Rectal smooth muscle tissue (tissue), 1 donor: ENCODE data around the gene REV3L.

Experiments used
- H3K27ac ChIP-seq: one replicate; pipeline ENCODE4 v1.7.0; 2013; ENCODE audit warnings: low read depth, low read length, inconsistent platforms
- H3K27me3 ChIP-seq: one replicate; pipeline ENCODE4 v1.7.0; 2013; ENCODE audit warnings: low read length; ENCODE audit not compliant: control insufficient read depth, insufficient read depth
- H3K36me3 ChIP-seq: one replicate; pipeline ENCODE4 v1.7.0; 2013; ENCODE audit warnings: low read length; ENCODE audit not compliant: control insufficient read depth, insufficient read depth
- H3K4me1 ChIP-seq: one replicate; pipeline ENCODE4 v1.7.0; 2013; ENCODE audit warnings: low read length; ENCODE audit not compliant: control insufficient read depth, insufficient read depth
- H3K4me3 ChIP-seq: one replicate; pipeline ENCODE4 v1.7.0; 2013; ENCODE audit warnings: low read length
- H3K9ac ChIP-seq: one replicate; pipeline ENCODE4 v1.7.0; 2013; ENCODE audit warnings: low read length

REV3L gene

DNA sequence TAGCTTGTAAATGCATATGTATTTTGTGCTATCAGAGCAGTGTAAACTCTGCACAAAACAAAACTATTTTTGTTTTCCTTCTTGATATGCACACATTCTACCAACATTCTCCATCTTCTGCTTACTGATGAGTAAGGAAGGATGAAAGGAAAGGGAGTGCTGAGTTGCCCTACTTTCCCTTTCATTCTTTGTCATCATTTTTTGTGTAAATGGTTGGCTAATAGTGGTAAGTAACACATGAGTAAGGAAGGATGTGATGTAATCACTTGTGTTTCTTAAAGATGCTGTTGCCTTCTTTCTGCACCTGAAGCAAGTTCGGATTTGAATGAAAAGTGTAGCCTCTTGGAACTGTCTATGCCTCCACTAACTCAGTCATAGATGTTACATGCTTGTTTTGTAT lies 4.6 kb upstream of the REV3L start:
- Histone ChIP-seq H3K36me3 (no peaks in the 10 kb centered on the region), H3K27me3 (no peaks in the 10 kb centered on the region), H3K27ac (no peak overlapping the region), H3K4me3 (no peak overlapping the region), H3K9ac (no peak overlapping the region), H3K4me1 (peaks cover 10% of the 10 kb centered on the region)

DNA sequence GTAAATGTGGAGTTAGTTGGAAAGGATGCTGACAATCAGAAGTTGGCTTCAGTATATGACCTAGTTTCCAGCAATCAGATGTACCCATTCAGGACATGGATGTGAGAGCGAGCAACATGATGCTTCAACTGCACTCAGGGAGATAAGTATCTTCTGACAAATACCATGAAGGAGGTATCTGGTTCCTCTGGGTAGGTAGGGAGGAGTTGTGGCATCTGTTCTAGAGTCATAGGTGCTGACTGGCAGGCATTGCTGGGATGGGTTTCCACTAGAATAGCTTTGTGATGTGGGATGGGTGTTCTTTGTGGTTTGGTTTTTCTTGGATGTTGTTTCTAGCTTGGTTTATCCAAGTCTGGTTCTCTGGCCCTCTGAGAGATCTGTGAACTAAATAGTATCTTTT lies 3.9 kb upstream of the REV3L start:
- Histone ChIP-seq H3K27ac (no peak overlapping the region), H3K4me3 (no peak overlapping the region), H3K9ac (no peak overlapping the region), H3K27me3 (no peaks in the 10 kb centered on the region), H3K4me1 (peaks cover 10% of the 10 kb centered on the region), H3K36me3 (no peaks in the 10 kb centered on the region)

DNA sequence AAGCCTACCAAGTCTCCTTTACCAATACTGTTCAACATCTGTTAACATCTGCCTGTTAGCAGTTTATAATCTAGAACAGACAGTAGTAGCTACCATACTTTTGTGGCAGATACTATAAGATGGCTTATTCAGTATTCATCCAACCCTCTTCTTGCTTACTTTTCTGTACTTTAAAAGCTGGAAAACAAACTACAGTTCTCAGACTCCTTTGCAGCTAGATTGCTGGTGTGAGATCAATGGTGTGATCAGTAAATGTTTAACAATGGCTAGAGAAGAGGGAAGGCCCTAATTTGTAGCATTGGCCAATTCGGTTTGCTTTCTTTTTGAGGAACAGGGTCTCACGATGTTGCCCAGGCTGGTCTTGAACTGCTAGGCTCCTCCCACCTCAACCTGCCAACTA lies 3.5 kb upstream of the REV3L start:
- peaks cover 10% of the 10 kb centered on the region for H3K4me1 ChIP-seq
- no peak overlapping the region for H3K9ac ChIP-seq
- no peaks in the 10 kb centered on the region for H3K27me3 ChIP-seq
- no peaks in the 10 kb centered on the region for H3K36me3 ChIP-seq
- no peak overlapping the region for H3K27ac ChIP-seq
- H3K4me3 ChIP-seq, result no peak overlapping the region

DNA sequence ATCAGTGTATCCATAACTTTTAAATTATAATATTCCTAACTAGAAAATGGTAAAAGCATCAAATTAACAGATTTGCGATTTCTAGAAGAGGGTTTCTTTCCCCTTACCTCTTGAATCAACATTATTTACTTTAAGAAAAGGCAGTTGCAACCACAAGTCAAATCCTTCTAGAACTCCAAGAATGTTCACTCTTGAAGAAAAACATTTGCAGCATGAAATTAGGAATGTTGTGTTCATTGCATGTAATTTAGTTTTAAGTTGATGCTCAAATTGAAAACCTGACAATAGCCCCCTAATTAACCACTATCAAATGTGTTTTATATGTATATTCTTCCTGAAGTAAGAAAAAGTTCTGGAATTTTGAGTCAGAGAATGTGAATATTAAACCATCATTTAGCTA lies 2.3 kb upstream of the REV3L start:
- no peak overlapping the region for H3K4me3 ChIP-seq
- no peaks in the 10 kb centered on the region for H3K36me3 ChIP-seq
- no peaks in the 10 kb centered on the region for H3K27me3 ChIP-seq
- peak overlapping the region; percentile 14 for H3K27ac ChIP-seq
- no peak overlapping the region for H3K9ac ChIP-seq
- H3K4me1 ChIP-seq, result peaks cover 10% of the 10 kb centered on the region

DNA sequence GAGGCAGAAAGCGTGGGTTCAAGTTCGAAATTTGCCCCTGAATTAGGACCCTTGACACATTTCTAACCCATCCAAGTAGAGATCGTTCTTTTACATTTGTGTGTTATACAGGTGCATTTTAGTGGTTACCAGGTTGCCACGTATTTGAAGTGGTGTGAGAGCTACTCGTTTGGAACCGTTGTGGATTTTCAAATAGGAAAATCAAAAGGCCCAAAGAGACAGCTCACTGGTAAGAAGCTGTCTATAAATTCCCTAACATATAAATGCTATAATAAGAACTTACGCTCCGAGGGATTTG lies 1.6 kb upstream of the REV3L start:
- H3K4me3 ChIP-seq, result peak overlapping the region; percentile 94
- H3K36me3 ChIP-seq, result no peaks in the 10 kb centered on the region
- H3K27ac ChIP-seq, result peak overlapping the region; percentile 98
- no peaks in the 10 kb centered on the region for H3K27me3 ChIP-seq
- peaks cover 13% of the 10 kb centered on the region for H3K4me1 ChIP-seq
- H3K9ac ChIP-seq, result no peak overlapping the region

DNA sequence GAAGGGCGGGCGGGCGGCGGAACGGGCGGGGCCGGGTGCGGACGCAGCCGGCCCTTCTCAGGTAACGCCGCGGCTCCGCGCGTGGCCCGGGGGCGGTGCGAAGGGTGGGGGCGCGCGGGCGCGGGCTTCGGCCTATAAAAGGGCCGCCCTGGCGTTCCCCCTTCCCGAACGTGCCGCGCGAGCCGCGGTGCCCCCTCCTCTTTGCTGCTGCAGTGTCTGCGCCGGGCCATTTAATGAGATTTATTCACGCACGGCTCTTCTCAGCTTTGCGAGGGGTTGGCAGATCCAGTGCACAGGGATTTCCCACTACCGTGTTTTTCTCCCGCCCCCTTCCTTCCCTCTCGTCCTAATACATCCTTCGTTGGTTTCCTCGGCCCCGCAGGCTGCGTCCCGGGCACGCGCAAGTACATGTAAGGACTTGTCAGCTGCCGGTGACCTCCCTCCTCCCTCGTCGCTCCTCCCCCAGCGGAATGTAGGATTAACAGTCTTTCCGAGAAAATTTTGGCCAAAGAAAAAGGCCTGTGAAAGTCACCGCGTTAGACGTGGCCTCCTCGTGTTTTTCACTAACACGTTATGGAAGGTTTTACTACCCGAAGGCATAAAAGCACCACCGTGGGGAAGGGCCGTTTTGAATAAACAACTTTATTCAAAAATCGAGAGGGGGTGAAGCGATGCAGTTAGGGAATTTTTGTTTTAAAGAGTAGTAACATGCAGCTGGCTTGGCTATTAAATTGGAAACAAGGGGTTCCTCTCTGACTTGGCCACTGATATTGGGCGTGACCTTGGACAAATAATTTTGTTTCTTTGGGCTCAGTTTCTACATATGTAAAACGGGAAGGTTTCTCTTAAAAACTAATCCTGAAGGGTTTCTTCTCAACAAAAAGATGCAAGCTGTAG lies 966 bp upstream of the REV3L start:
- H3K36me3 ChIP-seq, result no peaks in the 10 kb centered on the region
- H3K4me1 ChIP-seq, result peaks cover 18% of the 10 kb centered on the region
- H3K9ac ChIP-seq, result peak overlapping the region; percentile 70
- H3K4me3 ChIP-seq, result peak overlapping the region; percentile 94
- no peaks in the 10 kb centered on the region for H3K27me3 ChIP-seq
- peak overlapping the region; percentile 98 for H3K27ac ChIP-seq

DNA sequence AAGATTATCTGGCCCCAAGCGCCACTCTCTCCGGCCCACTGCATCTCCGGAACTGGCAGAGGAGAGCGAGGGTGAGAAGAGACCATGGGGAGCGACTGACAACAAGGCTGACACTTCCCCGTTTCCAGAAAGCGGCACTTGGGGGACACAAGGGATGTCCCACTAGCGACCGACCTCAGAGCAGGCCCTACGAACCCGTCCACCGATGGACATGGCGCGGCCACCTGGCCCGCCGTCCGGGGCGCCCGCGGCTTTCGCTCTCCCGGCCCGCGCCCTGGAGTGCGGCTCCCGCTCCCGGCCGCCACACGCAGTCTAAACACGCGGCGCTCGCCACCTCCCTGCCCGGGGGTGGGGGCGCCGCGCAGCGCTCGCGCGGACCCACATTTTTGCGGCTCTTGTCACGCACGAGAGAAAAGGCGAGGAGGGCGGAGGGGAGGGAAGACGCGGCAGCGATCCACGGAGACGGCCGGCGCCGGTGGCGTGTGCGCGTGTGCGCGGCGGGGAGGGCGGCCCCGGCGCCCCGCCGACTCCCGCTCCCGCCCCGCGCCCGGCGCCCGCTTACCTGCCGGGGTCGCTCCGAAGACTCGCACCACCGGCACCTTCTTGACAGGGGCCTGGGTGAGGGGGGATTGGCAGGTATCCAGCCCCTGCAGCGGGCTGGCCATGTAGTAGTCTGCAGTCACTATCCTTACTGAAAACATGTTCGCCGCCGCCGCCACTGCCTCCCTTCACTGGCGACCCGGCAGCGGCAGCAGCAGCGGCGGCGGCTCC lies 645 bp downstream of the REV3L start:
- Histone ChIP-seq H3K9ac (peak overlapping the region; percentile 73), H3K4me3 (peak overlapping the region; percentile 94), H3K4me1 (peaks cover 29% of the 10 kb centered on the region), H3K27me3 (no peaks in the 10 kb centered on the region), H3K36me3 (no peaks in the 10 kb centered on the region), H3K27ac (peak overlapping the region; percentile 98)

DNA sequence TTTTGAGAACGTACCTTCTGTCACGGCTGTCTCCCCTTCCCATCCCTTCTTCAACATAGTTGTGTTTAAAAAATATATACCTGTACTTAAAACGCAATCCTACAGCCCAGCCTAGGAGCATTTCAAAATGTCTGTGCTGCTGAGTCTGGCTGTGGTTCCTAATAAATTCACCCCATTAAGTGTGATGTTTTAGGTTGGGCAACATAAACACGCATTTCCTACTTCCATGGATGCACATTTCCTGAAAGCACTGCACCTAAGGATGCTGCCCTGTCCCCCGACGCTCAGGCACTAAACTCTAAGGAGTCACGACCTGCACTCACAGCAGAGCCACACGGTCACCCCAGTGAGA lies 1.2 kb downstream of the REV3L start:
- H3K4me3 ChIP-seq, result peak overlapping the region; percentile 94
- H3K4me1 ChIP-seq, result peaks cover 29% of the 10 kb centered on the region
- no peaks in the 10 kb centered on the region for H3K27me3 ChIP-seq
- H3K36me3 ChIP-seq, result no peaks in the 10 kb centered on the region
- peak overlapping the region; percentile 73 for H3K9ac ChIP-seq
- H3K27ac ChIP-seq, result peak overlapping the region; percentile 98

DNA sequence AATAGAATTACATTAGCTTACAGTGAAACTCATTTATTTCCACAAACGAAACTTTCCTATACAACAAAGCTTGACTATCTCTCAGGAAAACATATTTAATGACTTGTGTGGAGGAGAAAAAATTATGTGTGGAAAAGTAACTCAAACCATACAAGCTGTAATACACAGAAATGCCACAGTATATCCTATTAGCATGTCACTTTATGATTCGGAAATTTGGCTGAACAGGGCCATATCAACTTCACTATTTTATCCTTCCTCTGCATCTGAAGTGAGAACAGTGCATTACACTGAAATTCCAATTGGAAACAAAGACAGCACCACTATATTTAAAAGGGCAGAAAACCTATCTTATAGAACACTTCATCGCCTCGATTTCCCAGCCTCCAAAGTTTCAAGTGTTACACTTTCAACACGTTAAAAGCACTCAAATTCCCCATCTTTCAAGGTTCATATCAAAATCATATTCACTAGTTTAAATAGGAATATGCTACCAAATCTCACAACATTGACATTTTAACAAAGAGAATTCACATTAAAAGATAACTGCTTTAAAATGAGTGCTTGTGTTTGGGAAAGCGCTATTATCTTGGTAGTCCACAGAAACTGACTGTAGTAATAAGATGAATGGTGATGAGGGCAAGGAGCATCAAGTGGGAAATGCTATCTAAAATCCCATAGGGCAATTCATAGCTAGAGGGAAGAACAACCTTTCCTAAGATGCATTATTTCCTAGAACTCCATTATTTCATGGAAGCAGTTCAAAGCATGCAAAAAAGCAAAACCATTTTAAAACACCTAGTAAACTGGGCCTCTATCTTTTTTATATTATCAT lies 1.8 kb downstream of the REV3L start:
- no peak overlapping the region for H3K9ac ChIP-seq
- no peaks in the 10 kb centered on the region for H3K36me3 ChIP-seq
- H3K4me3 ChIP-seq, result peak overlapping the region; percentile 94
- H3K27me3 ChIP-seq, result no peaks in the 10 kb centered on the region
- H3K4me1 ChIP-seq, result peaks cover 29% of the 10 kb centered on the region
- peak overlapping the region; percentile 98 for H3K27ac ChIP-seq

DNA sequence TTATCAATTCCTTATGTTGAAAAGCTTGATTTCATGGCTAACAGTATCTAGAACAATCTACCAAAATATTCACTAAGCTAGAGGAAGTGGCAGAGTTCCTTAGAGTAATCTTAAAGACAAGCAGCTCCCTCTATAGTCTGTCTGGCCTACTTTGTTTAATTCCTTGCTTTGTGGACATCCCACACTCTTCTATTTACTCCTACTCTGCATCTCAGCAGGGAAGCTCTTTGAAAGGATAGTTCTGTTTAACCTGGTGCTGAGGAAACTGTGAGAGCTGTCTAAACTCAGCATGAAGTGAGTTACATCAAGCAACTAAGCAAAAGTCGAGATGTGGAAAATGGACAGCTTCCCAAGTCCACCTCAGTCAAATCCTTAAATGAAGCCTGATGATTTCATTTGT lies 4.3 kb downstream of the REV3L start:
- Histone ChIP-seq H3K27ac (peak overlapping the region; percentile 27), H3K27me3 (no peaks in the 10 kb centered on the region), H3K36me3 (no peaks in the 10 kb centered on the region), H3K9ac (no peak overlapping the region), H3K4me1 (peaks cover 21% of the 10 kb centered on the region), H3K4me3 (no peak overlapping the region)

DNA sequence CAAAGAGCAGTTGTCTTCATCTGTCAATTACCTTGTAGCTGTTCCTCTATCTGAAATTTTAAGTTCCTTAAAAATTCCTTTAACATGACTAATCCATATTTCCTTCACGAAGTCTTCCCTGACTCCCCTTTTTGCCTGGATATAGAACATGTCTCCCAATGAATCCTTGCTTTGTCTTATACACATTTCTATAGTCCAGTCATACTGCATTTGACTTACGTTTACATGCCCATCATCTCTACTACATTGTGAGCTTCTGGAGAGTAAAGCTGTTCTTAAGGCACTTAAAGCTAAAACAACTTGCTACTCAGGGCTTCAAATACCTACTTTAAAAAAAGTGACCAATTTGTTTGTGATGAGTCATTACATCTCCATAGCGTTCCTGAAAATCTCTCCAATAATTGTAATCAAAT lies 4.9 kb downstream of the REV3L start:
- Histone ChIP-seq H3K4me1 (peaks cover 21% of the 10 kb centered on the region), H3K4me3 (no peak overlapping the region), H3K9ac (no peak overlapping the region), H3K27ac (no peak overlapping the region), H3K36me3 (no peaks in the 10 kb centered on the region), H3K27me3 (no peaks in the 10 kb centered on the region)

DNA sequence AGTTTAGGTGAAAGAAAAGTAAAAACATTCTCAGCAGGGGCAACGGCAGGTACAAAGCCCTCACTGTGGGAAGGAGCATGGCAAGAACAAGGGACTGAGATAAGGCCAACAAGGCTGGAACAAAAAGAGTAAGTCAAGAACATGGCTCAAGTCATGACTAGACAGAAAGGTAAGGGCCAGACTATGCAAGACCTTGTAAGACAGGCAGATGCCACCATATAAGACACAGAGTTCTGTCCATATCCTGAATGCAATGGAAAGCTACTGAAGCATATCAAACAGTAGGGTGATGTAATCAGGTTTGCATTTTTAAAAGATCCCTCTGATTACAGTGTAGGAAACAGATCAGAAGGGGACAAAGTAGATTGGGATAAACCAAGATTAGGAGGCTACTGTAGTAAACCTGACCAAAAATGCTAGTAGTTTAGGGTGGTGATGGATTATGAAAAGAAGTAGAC lies 5.5 kb downstream of the REV3L start:
- Histone ChIP-seq H3K4me1 (peaks cover 21% of the 10 kb centered on the region), H3K27me3 (no peaks in the 10 kb centered on the region), H3K4me3 (no peak overlapping the region), H3K36me3 (no peaks in the 10 kb centered on the region), H3K27ac (no peak overlapping the region), H3K9ac (no peak overlapping the region)
